ENCODE measurements around the gene ZNF214.

ZNF214 gene

GRCh38 chr11:7020183-7020917, at the start of gene ZNF214, which contains the start of gene NLRP14:
ZNF214 (minus strand) TSS chr11:7020346; CDS start chr11:7002835, 17,511 bp downstream.
NLRP14 (plus strand) TSS chr11:7020479; CDS start chr11:7038587, 18,108 bp downstream.
- peak; percentile 71 for DNase-seq

GRCh38 chr11:7062534-7062933, 42.4 kb upstream of the ZNF214 start:
- DNase-seq: no peak

- no peak for DNase-seq
These were observed 40.7 kb upstream of the ZNF214 start for GRCh38 chr11:7060868-7061267.

GRCh38 chr11:7057641-7058040, 37.5 kb upstream of the ZNF214 start:
- no peak for DNase-seq

- DNase-seq: no peak
These were observed 36.8 kb upstream of the ZNF214 start for GRCh38 chr11:7056828-7057513.

- DNase-seq: no peak
These were observed 30.0 kb upstream of the ZNF214 start for GRCh38 chr11:7050191-7050590.

GRCh38 chr11:7046474-7047175, 26.5 kb upstream of the ZNF214 start:
- no peak for DNase-seq

- no peak for DNase-seq
These were observed 13.9 kb upstream of the ZNF214 start for GRCh38 chr11:7034019-7034418.

GRCh38 chr11:7032692-7033091, 12.5 kb upstream of the ZNF214 start:
- no peak for DNase-seq

GRCh38 chr11:7031471-7031871, 11.3 kb upstream of the ZNF214 start:
- DNase-seq: no peak

- DNase-seq: no peak
These were observed 10.7 kb upstream of the ZNF214 start for GRCh38 chr11:7030836-7031235.

GRCh38 chr11:7028141-7028540, 8.0 kb upstream of the ZNF214 start:
- no peak for DNase-seq

GRCh38 chr11:7021318-7021717, 1.2 kb upstream of the ZNF214 start:
- DNase-seq: no peak

GRCh38 chr11:7019500-7020182, 505 bp downstream of the ZNF214 start:
- no peak for DNase-seq

- no peak for DNase-seq
These were observed 4.1 kb downstream of the ZNF214 start for GRCh38 chr11:7016011-7016410.

GRCh38 chr11:7014118-7014517, 6.0 kb downstream of the ZNF214 start:
- no peak for DNase-seq

GRCh38 chr11:7004482-7004881, 15.7 kb downstream of the ZNF214 start:
- DNase-seq: no peak

- no peak for DNase-seq
These were observed 24.4 kb downstream of the ZNF214 start for GRCh38 chr11:6995703-6996102.

- no peak for DNase-seq
These were observed 27.4 kb downstream of the ZNF214 start for GRCh38 chr11:6992457-6993417.

GRCh38 chr11:6992026-6992425, 28.1 kb downstream of the ZNF214 start:
- no peak for DNase-seq

GRCh38 chr11:6991227-6991626, 28.9 kb downstream of the ZNF214 start:
- no peak for DNase-seq

- no peak for DNase-seq
These were observed 31.6 kb downstream of the ZNF214 start for GRCh38 chr11:6988506-6988905.

Data from NCI-H187 treated with DMSO at 0.1 percent for 48 hours (cell line).